PC-9 (cell line): ENCODE data around the gene DNAJB13. TPM values are rescaled to one million over a fixed set of nuclear protein-coding genes. Genes with fewer than 3 reads are reported as not detected.
"Not testable (repeated sequence)": the region's sequence is repeated elsewhere in the genome, so short reads cannot be mapped to it uniquely, and the experiment has no call there.

Source experiments
- BruUV-seq: library from RNA; stranded (reverse); fragments of 400-500 nt; replicated peaks from 2 replicates; lab custom pipeline; 2021; lab: Mats Ljungman, UMichigan
- CTCF ChIA-PET: fragments of 300-600 bp; sonication (Branson Sonifier 250); formaldehyde crosslinking; loops from one replicate; lab custom pipeline; 2022; ENCODE audit warnings: antibody characterized with exemption; lab: Charles Lee
- POLR2A ChIA-PET: fragments of 300-600 bp; sonication (Branson Sonifier 250); formaldehyde crosslinking; loops from one replicate; lab custom pipeline; 2022; ENCODE audit warnings: antibody characterized with exemption; ENCODE audit not compliant: unreplicated experiment; lab: Charles Lee
- DNase-seq, 2 experiments: peaks; one replicate each; pipeline versions ENCODE4 v3.0.0 to v3.0.0-alpha.2; 2015 to 2022; ENCODE audit warnings: mixed read lengths in 1 of 2
- H2AFZ ChIP-seq: fragments of 200-600 bp; sonication (generic); 2 replicates; pipeline ENCODE4 v1.8.1; 2017; ENCODE audit warnings: antibody characterized with exemption
- H3F3A ChIP-seq: fragments of 200-600 bp; sonication (generic); 2 replicates; pipeline ENCODE4 v1.8.1; 2017; ENCODE audit warnings: antibody characterized with exemption, mild to moderate bottlenecking, low read depth; ENCODE audit not compliant: insufficient read depth
- H3K27ac ChIP-seq: fragments of 200-600 bp; sonication (generic); 2 replicates; pipeline ENCODE4 v1.6.1; 2016; ENCODE audit warnings: mixed run types
- H3K27me3 ChIP-seq: fragments of 200-600 bp; sonication (generic); 2 replicates; pipeline ENCODE4 v1.6.1; 2016; ENCODE audit warnings: low read depth, mixed run types; ENCODE audit not compliant: insufficient read depth
- H3K36me3 ChIP-seq: fragments of 200-600 bp; sonication (generic); 2 replicates; pipeline ENCODE4 v1.6.1; 2016; ENCODE audit warnings: low read depth, mixed run types
- H3K4me1 ChIP-seq: fragments of 200-600 bp; sonication (generic); replicated peaks from 2 replicates; pipeline ENCODE4 v1.6.1; 2016; ENCODE audit warnings: mixed run types; ENCODE audit not compliant: insufficient read depth
- H3K4me2 ChIP-seq: fragments of 200-600 bp; sonication (generic); 2 replicates; pipeline ENCODE4 v1.6.1; 2017; ENCODE audit warnings: mixed run types
- H3K4me3 ChIP-seq: fragments of 200-600 bp; sonication (generic); 2 replicates; pipeline ENCODE4 v1.6.1; 2016; ENCODE audit warnings: mixed run types
- H3K79me2 ChIP-seq: fragments of 200-600 bp; sonication (generic); 2 replicates; pipeline ENCODE4 v1.6.1; 2017; ENCODE audit warnings: low read depth, mixed run types
- H3K9me2 ChIP-seq: fragments of 200-600 bp; sonication (generic); 2 replicates; pipeline ENCODE4 v1.8.1; 2017; ENCODE audit warnings: mild to moderate bottlenecking; ENCODE audit not compliant: insufficient read depth
- H3K9me3 ChIP-seq: fragments of 200-600 bp; sonication (generic); 2 replicates; pipeline ENCODE4 v1.8.1; 2016; ENCODE audit warnings: low read depth; ENCODE audit not compliant: insufficient read depth
- H4K20me1 ChIP-seq: fragments of 200-600 bp; sonication (generic); 2 replicates; pipeline ENCODE4 v1.8.1; 2017; ENCODE audit not compliant: insufficient read depth
- CTCF ChIP-seq: fragments of 200-600 bp; sonication (generic); conservative IDR thresholded peaks from 2 replicates; pipeline ENCODE4 v1.6.1; 2017; ENCODE audit warnings: mixed run types, antibody characterized with exemption, mild to moderate bottlenecking, moderate library complexity
- EZH2 ChIP-seq: fragments of 200-600 bp; sonication (generic); IDR thresholded peaks from 2 replicates; pipeline ENCODE4 v1.8.0; 2017; ENCODE audit warnings: antibody characterized with exemption, low read depth
- intact Hi-C: fragments of 100-400 bp; cut with micrococcal nuclease; formaldehyde crosslinking; loops from one replicate; pipeline ENCODE4 v1.10.0; 2022; ENCODE audit not compliant: unreplicated experiment
- total RNA-seq: library from RNA; stranded (reverse); gene quantifications from 2 replicates; pipeline ENCODE4 v1.2.3, GENCODE V29; 2021

Gene DNAJB13
- total RNA-seq, 1 experiment from 2014 or later: 0.79 TPM

- Histone ChIP-seq H3K4me3 (peak overlapping the region; percentile 70), H2AFZ (peak overlapping the region; percentile 88), H3K4me1 (peaks cover 36% of the 10 kb centered on the region), H3K79me2 (peaks cover 17% of the 10 kb centered on the region), H3F3A (peaks cover 14% of the 10 kb centered on the region; the same call in 1 of the 2 replicates), H3K27me3 (no peaks in the 10 kb centered on the region), H3K27ac (peak overlapping the region; percentile 73), H3K36me3 (no peaks in the 10 kb centered on the region), H3K4me2 (peak overlapping the region; percentile 91), H3K9me3 (no peaks in the 10 kb centered on the region), H3K9me2 (no peaks in the 10 kb centered on the region), H4K20me1 (no peaks in the 10 kb centered on the region)
- no peak for TF ChIP-seq CTCF
- no peak for TF ChIP-seq EZH2
- intact Hi-C loops: loop anchor here (1.0 to 5.0 kb wide), 4 partner anchors 43 to 187 kb away; partner anchors contain the start of genes C2CD3 and PPME1
- ChIA-PET CTCF (no interaction called here), POLR2A (interaction anchor here (0.7 kb wide), 1 partner anchor 509 kb away, joined by 4 read pairs; no protein-coding TSS in a partner anchor)
- TSS peak; percentile 79 for BruUV-seq
- DNase-seq: no peak
Measured at GRCh38 chr11:73983741-73984538, 33.1 kb downstream of the DNAJB13 start.

DNA sequence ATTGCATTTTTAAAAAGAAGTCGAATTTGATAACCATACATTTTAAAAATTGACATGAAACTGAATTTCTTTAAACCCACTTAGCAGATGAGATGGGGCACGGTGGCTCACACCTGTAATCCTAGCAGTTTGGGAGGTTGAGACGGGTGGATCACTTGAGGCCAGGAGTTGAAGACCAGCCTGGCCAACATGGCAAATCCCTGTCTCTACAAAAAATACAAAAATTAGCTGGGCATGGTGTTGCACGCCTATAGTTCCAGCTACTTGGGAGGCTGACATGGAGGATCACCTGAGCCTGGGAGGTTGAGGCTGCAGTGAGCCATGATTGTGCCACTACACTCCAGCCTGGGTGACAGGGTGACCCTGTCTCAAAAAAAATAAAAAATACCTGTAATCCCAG, 34.8 kb downstream of the DNAJB13 start:
- intact Hi-C loops, CTCF ChIA-PET, POLR2A ChIA-PET: not testable (repeated sequence)

GRCh38 chr11:73988227-73988626, 37.4 kb downstream of the DNAJB13 start:
- Histone ChIP-seq H3K4me3 (no peak overlapping the region), H3K36me3 (no peaks in the 10 kb centered on the region), H3K79me2 (no peaks in the 10 kb centered on the region), H3K27me3 (no peaks in the 10 kb centered on the region), H4K20me1 (no peaks in the 10 kb centered on the region), H2AFZ (no peak overlapping the region), H3K4me2 (no peak overlapping the region), H3K27ac (no peak overlapping the region), H3K9me3 (no peaks in the 10 kb centered on the region), H3K9me2 (no peaks in the 10 kb centered on the region), H3K4me1 (peaks cover 9% of the 10 kb centered on the region), H3F3A (0 out of 2 replicates have a peak, but pooled peaks cover 14% of the 10 kb centered on the region)
- POLR2A ChIA-PET: interaction anchor here (0.6 kb wide), 1 partner anchor 689 kb away, joined by 3 read pairs; no protein-coding TSS in a partner anchor
- CTCF ChIA-PET: no interaction called here
- TF ChIP-seq CTCF (no peak), EZH2 (no peak)
- intact Hi-C loops: no loop called here
- DNase-seq: no peak
- no TSS peak for BruUV-seq

More for the DNA sequence above, 34.8 kb downstream of the DNAJB13 start:
- Histone ChIP-seq H3K79me2 (peaks cover 15% of the 10 kb centered on the region), H3F3A (peaks cover 14% of the 10 kb centered on the region; the same call in 1 of the 2 replicates), H3K4me1 (peaks cover 24% of the 10 kb centered on the region)
- not testable (repeated sequence) for DNase-seq, H3K9me3 ChIP-seq, H3K9me2 ChIP-seq, H3K27ac ChIP-seq, BruUV-seq, H3K4me3 ChIP-seq, H3K4me2 ChIP-seq, H2AFZ ChIP-seq, H3K27me3 ChIP-seq, H4K20me1 ChIP-seq, H3K36me3 ChIP-seq
